Measurements from ENCODE around the gene ASB3.

The ASB3 gene

GRCh38 chr2:53640466-53640865 lies 146.3 kb downstream of the ASB3 start:
- Histone ChIP-seq H3K27ac (no peak overlapping the region), H2AFZ (ENCODE audit: low read depth) (no peak overlapping the region), H3K4me3 (IDR thresholded peaks at IDR 0.05; ENCODE audit: insufficient read depth, low read depth, low read length) (no peak overlapping the region), H4K20me1 (ENCODE audit: insufficient read depth) (no peaks in the 10 kb centered on the region), H3K27me3 (ENCODE audit: insufficient read depth, low read depth) (no peaks in the 10 kb centered on the region), H3K79me2 (ENCODE audit: insufficient read depth, low read depth) (no peaks in the 10 kb centered on the region), H3K4me1 (ENCODE audit: low read depth, poor library complexity, severe bottlenecking) (no peaks in the 10 kb centered on the region), H3K4me2 (no peak overlapping the region), H3K36me3 (ENCODE audit: insufficient read depth) (no peaks in the 10 kb centered on the region), H3K9ac (no peak overlapping the region)
- TF ChIP-seq CTCF (conservative IDR thresholded peaks at IDR 0.05; ENCODE audit: low read depth, low read length), result no peak

GRCh38 chr2:53636596-53636995 lies 150.2 kb downstream of the ASB3 start:
- H2AFZ ChIP-seq (ENCODE audit: low read depth), result no peak overlapping the region
- no peak overlapping the region for H3K4me2 ChIP-seq
- no peak for TF ChIP-seq CTCF (conservative IDR thresholded peaks at IDR 0.05; ENCODE audit: low read depth, low read length)

GRCh38 chr2:53636109-53636508 lies 150.6 kb downstream of the ASB3 start:
- TF ChIP-seq CTCF (conservative IDR thresholded peaks at IDR 0.05; ENCODE audit: low read depth, low read length), result no peak
- Histone ChIP-seq H3K9ac (no peak overlapping the region), H4K20me1 (ENCODE audit: insufficient read depth) (no peaks in the 10 kb centered on the region), H2AFZ (ENCODE audit: low read depth) (no peak overlapping the region), H3K4me3 (IDR thresholded peaks at IDR 0.05; ENCODE audit: insufficient read depth, low read depth, low read length) (no peak overlapping the region), H3K36me3 (ENCODE audit: insufficient read depth) (no peaks in the 10 kb centered on the region), H3K4me1 (ENCODE audit: low read depth, poor library complexity, severe bottlenecking) (peaks cover 10% of the 10 kb centered on the region), H3K27me3 (ENCODE audit: insufficient read depth, low read depth) (no peaks in the 10 kb centered on the region), H3K4me2 (no peak overlapping the region), H3K27ac (no peak overlapping the region), H3K79me2 (ENCODE audit: insufficient read depth, low read depth) (no peaks in the 10 kb centered on the region)

More at GRCh38 chr2:53636596-53636995, 150.2 kb downstream of the ASB3 start:
- Histone ChIP-seq H3K27ac (no peak overlapping the region), H3K36me3 (ENCODE audit: insufficient read depth) (no peaks in the 10 kb centered on the region), H3K27me3 (ENCODE audit: insufficient read depth, low read depth) (no peaks in the 10 kb centered on the region), H3K4me3 (IDR thresholded peaks at IDR 0.05; ENCODE audit: insufficient read depth, low read depth, low read length) (no peak overlapping the region), H3K4me1 (ENCODE audit: low read depth, poor library complexity, severe bottlenecking) (peaks cover 7% of the 10 kb centered on the region), H4K20me1 (ENCODE audit: insufficient read depth) (no peaks in the 10 kb centered on the region), H3K9ac (no peak overlapping the region), H3K79me2 (ENCODE audit: insufficient read depth, low read depth) (no peaks in the 10 kb centered on the region)

GRCh38 chr2:53635694-53636093 lies 151.1 kb downstream of the ASB3 start:
- no peak for TF ChIP-seq CTCF (conservative IDR thresholded peaks at IDR 0.05; ENCODE audit: low read depth, low read length)
- Histone ChIP-seq H3K27me3 (ENCODE audit: insufficient read depth, low read depth) (no peaks in the 10 kb centered on the region), H3K4me3 (IDR thresholded peaks at IDR 0.05; ENCODE audit: insufficient read depth, low read depth, low read length) (no peak overlapping the region), H3K4me2 (no peak overlapping the region), H3K27ac (no peak overlapping the region), H4K20me1 (ENCODE audit: insufficient read depth) (no peaks in the 10 kb centered on the region), H3K36me3 (ENCODE audit: insufficient read depth) (no peaks in the 10 kb centered on the region), H3K4me1 (ENCODE audit: low read depth, poor library complexity, severe bottlenecking) (peaks cover 10% of the 10 kb centered on the region), H3K79me2 (ENCODE audit: insufficient read depth, low read depth) (no peaks in the 10 kb centered on the region), H3K9ac (no peak overlapping the region), H2AFZ (ENCODE audit: low read depth) (no peak overlapping the region)
